RPMI8226 (cell line): ENCODE data around the gene AKR1C3.
"Not testable (repeated sequence)": the region's sequence is repeated elsewhere in the genome, so short reads cannot be mapped to it uniquely, and the experiment has no call there.

Experiments
- DNase-seq: peaks from one replicate; pipeline ENCODE4 v3.0.0-alpha.2; 2015

The AKR1C3 gene

DNA sequence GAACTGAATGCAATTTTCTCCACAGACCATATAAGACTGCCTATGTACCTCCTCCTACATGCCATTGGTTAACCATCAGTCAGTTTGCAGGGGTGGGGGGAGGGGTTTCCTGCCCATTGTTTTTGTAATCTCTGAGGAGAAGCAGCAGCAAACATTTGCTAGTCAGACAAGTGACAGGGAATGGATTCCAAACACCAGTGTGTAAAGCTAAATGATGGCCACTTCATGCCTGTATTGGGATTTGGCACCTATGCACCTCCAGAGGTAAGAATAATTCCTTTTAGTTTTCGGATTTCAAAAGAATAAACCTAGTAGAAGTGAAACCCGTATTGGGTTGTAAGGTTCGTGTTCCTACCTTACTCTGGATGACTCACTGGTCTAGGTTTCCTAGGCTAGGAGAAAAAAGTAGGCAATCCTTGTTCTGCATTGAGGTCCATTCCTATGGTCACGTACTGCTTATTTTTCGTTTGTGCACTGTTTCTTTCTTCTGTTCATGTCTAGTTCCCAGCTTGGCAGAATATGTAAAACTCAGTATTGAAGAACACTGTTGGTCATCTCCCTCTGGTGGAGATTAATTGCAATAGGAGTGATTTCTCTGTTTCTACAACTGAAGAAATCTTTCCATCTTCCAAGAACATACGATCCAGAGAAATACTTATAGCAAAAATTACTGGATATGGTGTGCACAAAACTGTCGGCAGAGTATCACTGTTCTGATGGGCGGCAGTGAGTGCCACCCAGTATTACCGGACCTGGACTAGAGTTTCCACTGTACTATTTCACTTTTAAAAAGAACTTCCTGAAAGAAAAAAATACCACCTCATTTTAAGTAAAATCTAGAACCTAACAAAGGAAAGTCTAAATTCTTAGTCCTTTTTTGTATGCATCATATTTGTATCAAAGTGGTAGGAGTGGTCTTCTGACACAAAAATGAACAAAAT, at the start of gene AKR1C3:
Gene AKR1C3 (plus strand): TSS at position 150 of the 941 bp plus-strand sequence. CDS start 31 bp downstream, at position 181.
- peak; percentile 63 for DNase-seq

DNA sequence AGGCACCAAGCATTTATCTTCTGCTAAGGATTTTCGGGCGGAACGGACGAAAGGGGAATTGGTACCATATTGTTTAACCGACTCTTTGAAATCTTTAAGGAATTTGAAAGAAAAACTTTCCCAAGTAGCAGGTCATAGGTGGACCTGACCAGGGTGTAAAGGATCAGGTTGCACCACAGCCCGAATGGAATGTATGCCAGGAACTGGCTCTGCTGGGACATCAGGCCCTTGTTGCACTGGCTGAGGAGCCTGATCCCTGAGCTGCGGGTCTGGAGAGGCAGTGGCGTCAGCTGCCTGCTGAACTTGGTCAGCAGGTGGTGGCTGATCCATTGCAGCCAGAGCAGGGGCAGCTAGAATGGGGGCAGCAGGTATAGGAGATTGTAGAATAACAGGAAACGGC, 49.1 kb upstream of the AKR1C3 start:
- DNase-seq = no peak

DNA sequence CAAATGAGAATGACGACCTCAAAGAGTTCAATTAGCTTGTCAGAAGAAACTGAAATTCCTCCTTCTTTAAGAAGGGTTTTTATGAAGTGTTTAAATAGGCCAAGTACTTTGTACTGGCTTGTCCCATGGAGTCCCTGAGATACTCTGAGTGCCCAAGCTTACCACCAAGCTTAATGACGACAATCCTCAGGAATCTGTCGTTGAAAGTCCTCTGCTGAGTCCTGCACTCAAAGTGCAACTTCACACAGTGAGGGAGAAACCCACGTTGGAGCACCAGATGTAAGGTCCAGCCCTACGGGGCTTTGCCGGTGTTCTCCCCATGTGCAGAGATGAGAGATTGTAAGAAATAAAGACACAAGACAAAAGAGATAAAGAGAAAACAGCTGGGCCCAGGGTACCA, 47.8 kb upstream of the AKR1C3 start:
- DNase-seq = no peak

DNA sequence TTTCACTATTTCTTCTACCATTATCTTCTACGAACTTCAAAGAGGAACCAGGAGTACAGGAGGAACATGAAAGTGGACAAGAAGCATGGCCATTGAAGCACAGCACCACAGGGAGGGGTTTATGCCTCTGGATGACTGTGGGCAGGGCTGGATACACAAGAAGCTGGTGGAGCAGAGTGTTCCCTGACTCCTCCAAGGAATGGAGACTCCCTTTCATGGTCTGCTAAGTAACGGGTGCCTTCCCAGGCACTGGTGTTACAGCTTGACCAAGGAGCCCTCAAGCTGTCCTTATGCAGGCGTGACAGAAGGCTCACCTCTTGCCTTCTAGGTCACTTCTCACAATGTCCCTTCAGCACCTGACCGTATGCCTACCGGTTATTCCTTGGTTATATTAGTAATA, 47.2 kb upstream of the AKR1C3 start:
- not testable (repeated sequence) for DNase-seq

DNA sequence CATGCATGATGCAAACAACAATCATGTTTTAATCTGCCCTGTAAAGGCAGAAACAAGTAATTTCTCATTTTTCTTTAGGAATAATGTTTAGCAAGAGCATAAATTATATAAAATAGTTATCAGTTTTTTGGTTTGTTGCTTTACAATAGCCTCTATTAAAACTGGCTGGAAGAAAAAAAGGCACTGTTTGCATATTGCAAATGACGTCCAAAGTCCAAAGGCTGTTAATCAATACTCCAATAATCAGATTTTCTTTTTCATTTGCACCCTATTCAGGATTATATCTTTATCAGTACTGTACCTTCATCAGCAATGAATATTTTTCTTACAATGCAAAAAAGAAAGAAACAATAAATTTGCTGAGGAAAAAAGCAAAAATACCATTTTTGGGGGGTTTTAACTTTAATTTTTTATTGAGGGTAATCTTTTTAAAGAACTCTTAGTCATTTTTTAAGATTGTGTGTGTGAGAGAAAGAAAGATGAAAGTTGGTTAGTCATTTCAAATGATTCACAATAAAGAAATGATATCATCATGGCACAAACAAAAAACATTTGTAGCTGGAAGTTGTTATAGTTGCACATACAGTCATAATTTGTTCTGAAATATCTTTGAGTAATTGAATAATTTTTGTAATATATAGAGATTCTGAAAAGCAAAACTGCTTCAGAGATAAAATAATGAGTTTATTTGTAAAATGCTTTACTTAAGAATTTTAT, 46.1 kb upstream of the AKR1C3 start:
- no peak for DNase-seq

DNA sequence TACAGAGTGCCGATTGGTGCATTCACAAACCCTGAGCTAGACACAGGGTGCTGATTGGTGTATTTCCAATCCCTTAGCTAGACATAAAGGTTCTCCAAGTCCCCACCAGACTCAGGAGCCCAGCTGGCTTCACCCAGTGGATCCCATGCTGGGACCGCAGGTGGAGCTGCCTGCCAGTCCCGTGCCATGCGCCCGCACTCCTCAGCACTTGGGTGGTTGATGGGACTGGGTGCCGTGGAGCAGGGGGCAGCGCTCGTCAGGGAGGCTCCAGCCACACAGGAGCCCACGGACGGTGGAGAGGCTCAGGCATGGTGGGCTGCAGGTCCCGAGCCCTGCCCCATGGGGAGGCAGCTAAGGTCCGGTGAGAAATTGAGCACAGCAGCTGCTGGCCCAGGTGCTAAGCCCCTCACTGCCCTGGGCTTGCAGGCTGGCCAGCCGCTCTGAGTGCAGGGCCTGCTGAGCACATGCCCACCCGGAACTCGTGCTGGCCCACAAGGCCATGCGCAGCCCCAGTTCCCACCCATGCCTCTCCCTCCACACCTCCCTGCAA, 41.2 kb upstream of the AKR1C3 start:
- DNase-seq = not testable (repeated sequence)

DNA sequence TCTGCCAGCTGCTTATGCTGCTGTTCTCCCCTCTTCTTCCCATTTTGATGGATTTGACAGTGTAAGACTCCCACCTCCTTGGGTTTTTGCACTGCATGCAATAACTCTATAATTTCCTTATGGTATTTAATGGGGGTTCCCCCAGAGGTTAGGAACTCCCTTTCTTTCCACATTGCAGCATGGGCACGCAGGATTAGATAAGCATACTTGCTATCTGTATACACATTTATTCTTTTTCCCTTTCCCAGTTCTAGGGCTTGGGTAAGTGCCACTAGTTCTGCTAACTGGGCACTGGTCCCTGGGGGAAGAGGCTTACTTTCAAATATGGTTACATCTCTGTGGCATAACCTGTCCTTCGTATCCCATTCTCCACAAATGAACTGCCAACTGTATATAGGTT, 39.4 kb upstream of the AKR1C3 start:
- not testable (repeated sequence) for DNase-seq

DNA sequence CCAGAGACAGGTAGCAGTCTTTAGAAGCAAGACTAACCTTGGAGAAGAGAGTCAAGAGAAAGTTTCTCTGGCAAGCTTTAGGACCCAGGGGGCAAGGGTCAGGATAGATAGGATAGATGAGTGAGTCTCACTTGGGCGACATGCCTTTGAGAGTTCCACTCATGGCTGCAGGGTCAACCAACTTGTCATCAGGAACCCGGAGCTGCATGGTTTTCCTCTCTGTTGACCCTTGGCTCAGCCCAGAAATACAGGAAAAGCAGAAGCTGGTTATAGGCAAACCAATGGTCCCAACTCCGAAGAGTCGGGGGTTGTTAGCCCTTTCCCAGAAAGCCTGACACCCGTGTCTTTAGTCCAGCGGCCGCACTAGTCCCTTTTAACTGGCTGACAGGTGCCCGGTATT, 34.9 kb upstream of the AKR1C3 start:
- not testable (repeated sequence) for DNase-seq

DNA sequence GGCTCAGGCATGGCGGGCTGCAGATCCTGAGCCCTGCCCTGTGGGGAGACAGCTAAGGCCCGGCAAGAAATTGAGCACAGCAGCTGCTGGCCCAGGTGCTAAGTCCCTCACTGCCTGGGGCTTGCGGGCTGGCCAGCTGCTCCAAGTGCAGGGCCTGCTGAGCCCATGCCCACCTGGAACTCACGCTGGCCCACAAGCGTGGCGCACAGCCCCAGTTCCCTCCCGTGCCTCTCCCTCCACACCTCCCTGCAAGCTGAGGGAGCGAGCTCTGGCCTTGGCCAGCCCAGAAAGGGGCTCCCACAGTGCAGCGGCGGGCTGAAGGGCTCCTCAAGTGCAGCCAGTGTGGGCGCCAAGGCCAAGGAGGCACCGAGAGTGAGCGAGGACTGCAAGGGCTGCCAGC, 33.4 kb upstream of the AKR1C3 start:
- not testable (repeated sequence) for DNase-seq

DNA sequence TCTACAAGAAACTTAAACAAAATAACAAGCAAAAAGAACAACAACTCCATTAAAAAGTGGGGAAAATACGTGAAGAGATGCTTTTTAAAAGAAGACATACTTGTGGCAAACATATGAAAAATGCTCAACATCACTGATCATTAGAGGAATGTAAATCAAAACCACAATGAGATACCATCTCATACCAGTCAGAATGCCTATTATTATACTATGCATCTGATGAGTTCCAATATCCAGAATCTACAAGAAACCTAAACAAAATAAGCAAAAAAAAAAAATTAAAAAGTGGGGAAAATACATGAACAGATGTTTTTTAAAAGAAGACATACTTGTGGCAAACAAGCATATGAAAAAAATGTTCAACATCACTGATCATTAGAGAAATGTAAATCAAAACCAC, 29.6 kb upstream of the AKR1C3 start:
- DNase-seq = no peak

DNA sequence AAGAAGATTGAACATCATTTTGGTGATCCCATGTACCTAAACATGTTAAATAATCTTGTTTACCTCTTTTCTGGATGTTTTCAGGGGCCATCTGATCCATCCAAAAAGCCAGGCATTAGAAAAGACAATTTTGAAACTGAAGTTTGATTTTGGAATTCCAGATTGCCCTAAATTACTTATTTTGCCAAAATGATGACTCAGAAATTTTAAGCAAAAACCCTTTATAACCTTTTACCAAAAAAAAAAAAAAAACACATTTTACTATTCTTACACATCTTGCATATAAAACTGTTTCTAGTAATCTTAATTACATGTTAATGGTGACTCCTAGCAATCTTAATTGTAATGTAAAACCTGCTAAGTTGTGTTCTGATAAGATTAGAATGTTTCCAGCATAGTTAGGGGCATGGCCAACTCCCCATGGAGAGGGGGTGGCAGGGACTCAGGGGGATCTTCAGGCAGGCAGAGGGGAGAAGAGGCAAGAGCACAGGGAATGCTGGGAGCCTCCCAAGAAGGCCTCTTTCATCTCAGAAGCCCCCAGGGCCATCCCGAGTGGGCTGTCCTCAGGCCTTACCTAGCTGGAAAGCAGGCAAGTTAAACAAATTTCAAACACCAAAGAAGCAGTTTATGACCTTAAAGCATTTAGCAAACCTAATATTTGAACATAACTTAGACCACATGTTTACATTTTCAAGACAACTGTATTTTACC, 25.8 kb upstream of the AKR1C3 start:
- DNase-seq = no peak

DNA sequence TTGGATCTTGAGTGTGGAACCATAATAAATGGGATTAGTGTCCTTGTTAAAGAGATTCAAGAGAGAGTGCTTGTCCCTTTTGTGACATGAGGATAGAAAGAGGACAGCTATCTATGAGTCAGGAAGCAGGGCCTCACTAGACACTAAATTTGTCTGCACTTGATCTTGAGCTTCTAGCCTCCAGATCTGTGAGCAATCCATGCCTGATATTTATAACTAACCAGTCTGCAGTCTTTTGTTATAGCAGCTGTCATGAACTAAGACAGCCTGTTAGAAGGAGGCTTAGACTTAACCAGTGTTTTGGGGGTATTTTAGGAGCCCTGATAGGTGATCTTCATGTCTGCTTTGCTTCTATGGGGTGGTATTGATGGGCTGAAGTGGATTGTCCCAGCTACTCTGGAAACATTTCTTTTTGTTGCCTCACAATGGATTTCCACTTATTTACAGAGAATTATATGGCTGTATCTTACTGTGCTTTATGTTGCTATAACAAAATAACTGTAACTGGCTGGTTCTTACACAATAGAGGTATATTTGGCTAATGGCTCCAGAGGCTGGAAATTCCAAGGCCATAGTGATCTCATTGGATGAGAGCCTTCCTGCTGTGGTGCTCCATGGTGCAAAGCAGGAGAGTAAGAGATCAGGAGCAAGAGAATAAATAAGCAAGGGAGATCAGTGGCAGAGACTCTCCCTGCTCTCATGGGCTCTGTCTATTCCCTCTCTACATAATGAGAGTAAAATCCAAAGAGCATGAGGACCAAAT, 23.4 kb upstream of the AKR1C3 start:
- no peak for DNase-seq

DNA sequence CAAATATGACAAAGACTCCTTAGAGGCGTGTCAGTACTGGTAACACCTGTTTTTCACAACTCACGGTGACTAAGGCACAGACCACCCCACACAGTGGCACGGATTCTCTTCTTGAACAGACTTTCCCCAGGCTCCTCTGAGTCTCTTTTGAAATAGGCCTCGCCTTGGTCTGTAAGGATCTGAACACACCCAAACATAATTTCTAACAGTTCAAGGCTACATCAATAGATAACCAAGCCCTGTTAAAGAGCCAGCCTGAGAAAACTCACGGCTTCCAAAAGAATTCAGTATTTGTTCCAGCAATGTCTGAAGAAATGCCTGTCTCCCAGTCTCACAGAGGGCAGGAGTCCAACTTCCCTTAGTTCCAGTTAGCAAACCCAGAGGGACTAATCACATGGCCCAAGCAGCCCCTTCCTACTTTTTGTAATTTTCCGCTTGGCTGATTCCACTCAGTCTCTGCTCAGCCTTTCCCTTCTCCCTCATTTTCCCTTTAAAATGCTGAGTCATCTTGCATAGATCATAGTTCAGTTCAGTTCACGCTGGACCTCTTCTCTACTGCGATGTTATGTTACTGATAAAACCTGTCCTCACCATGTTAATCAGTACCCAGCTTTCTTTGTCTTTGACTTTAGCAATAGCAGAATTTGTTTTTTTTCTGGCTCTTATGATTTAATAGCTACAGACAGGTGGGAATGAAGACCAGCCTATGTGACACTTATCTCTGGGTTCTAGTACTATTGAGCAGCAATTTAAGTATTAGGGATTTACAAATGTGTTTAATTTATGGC, 22.6 kb upstream of the AKR1C3 start:
- DNase-seq = no peak

DNA sequence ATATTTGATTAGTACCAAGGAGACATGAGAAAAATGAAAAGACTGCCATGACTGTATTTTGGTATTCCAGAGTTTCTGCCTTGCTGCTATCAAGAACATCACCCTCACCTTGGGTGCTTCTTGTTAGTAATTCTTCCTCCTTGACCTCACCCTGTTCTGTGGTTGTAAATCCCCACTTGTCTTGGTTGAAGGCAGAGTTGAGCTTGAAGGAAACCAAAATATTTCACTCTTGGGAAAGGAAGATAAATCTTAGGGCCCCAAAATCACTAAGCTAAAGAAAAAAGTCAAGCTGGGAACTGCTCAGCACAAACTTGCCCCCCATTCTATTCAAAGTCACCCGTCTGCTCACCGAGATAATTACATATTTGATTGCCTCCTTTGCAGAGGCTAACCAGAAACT, 20.6 kb upstream of the AKR1C3 start:
- no peak for DNase-seq

DNA sequence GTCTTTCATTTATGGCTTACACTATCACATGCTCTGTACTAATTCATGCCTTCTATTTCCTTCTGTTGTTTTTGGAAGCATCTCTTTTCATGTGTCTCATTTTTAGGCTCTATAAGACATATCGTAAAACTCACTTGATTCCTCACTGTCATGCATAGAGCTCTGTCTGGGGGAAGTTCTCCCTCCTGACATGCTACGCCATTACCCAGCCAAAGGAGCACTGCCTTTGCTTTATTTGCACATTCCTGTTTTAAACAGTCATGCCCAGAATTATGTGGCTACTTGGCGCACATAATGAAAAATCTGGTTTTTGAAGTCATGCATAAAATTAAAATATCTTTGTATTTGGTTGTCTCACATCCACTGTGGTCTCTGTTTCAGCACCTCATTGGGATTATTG, 17.6 kb upstream of the AKR1C3 start:
- no peak for DNase-seq

DNA sequence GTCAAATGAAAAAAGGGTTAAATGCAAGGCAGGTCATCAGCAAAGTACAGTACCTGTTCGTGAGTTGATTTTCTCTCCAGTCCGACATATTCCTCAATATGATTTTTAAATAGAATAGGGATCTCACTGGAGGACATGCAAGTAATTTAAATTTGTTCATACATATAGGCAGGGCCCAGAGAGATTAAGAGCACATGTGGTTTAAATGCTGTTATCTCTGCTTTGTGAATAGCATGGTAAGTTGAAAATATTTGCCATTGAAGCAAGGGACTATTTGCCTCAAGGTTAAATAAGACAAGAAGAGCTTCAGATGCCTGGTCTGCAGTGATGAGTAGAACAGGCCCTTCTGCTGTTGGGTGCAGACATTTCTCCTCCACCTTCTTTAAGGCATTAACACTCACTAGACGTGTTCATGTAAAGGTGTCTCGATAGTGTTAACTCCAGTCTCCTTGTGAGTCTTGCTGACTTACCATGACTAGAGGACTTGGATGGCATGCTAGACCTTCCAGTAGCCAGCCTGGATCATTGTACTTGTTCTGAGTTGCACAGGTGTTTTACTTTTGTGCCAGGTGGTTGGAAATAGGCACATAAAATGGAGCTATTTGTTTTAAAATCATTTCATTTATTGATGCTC, 15.6 kb upstream of the AKR1C3 start:
- DNase-seq = no peak

DNA sequence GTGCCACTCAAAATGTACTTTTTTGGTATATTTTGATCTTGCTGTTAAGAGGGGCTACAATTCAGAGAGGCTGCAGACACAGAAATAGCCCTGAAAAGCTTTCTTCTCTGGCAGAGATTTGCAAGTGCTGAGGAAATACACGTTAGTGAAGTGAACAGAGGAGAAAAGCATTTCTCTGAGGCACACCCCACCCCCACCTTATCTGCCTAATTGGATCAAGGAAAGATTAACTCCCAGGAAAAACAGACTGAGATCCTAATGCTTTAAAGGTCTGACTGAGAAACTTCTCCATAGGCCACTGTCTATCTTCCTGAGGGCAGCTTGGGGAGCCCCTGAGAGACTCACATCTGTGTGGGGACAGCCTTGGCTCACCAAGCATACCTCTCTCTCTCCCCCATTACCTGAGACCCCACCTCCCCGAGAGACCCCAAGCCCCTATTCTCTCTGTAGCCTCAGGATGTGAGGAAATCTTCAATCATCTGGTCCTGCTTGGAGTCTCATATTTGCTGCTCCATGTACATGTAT, 14.8 kb upstream of the AKR1C3 start:
- no peak for DNase-seq

DNA sequence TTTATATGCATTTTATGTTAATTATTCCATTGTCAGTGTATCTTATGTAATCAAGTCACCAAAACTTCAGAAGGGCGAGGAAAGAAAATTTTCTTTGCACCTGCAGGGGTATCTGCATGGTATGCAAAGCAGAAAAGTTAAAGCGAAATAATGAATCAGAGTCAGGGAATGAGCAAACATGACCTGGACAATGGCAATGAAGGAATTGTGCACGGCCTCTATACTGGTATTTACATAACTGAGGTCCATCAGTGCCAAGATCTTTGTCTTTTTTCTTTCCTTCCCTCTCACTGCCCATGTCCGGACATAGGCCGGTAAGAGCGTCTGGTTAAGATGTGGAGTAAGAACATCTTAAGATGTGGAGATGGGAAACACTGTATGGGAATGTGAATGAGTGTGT, 14.4 kb upstream of the AKR1C3 start:
- DNase-seq = no peak

DNA sequence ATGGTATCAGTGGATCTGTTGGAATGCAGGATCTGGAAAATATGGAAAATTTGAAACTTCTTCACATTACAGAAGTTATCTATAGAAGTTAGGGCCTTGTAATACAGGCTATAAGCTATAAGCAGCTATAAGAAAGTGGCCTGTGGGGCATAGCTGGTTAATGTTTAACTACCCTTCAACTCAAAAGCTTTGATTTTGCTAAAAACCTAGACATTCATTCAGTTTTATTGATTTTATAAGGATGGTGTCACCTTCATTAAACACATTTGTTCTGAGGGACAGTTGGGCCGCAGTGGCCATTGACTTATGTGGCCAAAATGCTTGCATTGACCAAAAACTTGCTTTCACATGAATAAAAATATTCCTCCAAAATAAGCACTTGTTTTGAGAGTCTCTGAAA, 13.1 kb upstream of the AKR1C3 start:
- no peak for DNase-seq

DNA sequence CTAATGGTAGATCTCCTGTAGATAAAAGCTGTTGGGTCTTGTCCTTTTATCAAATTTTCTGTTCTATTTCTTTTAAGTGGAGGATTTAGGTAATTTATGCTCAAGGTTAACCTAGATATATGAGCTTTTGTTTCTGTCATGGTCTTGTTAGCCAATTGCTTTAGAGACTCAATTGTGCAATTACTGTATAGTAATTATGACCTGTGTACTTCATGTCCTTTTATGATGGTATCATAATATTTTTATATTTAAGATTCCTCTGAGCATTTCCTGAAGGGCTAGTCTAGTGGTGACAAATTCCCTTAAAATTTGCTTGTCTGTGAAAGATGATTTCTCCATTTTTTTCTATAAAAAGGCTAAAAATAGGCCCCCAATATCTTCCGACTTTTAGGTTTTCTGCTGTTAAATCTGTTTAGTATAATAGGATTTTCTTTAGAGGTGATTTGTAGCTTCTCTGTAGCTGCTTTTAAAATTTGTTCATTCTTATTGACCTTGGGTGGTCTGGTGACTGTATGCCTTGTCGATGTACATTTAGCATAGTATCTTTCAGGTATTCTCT, 5.4 kb upstream of the AKR1C3 start:
- no peak for DNase-seq
